ENCODE measurements around the gene CHD2. TPM values are rescaled to one million over a fixed set of nuclear protein-coding genes. Genes with fewer than 3 reads are reported as not detected.
A peak's percentile ranks its signal among the peaks of the same experiment; 100 is the strongest.

Gene CHD2
- total and polyA plus RNA-seq, 10 of the 15 experiments (the other 5 are each of a cell fraction or from before 2014, with no cell fraction given), result 38.1 to 94.7 (median 63.3) TPM

DNA sequence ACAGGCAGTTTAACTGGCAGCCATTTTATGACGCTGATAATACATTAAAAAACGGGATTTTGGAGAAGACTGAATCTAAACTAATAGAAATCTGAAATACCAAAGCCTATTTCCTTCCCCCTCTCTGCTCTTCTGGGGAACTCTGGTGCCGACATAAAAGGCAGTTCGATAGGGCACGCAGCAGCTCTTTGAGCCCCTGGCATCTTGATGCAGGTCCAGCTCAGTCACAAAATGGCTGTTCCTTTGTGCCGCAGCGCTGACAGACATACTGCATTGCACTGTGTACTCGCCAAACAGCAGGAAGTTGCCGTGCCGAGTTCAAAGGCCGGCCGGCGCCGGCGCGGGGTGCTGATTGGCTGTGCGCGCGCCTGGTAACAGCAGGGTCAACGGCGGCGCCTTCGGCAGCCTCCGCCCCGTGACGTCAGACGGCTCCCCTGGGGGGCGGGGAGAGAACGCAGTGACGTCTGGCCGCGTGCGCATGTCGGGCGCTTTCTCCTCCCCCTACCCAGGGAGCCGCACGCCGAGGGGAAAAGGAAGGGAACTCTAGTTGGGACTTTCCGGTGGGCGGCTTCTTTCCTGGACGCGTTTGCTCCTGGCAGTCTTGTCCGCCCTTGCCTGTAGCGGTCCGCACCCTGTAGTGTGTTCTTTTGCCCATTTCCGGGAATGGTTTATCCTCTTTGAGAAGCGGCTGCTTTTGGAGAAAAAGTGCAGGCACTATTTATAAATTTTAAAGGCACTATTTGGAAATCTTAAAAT lies 4.0 kb downstream of the CHD2 start (continued):
- peak; percentile 99 for TF ChIP-seq POLR2AphosphoS5 (IDR thresholded peaks at IDR 0.05; ENCODE audit: low read length)
- no peak for TF ChIP-seq HDAC2 (IDR thresholded peaks at IDR 0.05)
- peak; percentile 31; the same call in 1 of the 2 replicates for TF ChIP-seq RUNX3 (IDR thresholded peaks at IDR 0.05; ENCODE audit: low read length)
- TF ChIP-seq EED (IDR thresholded peaks at IDR 0.05; ENCODE audit: low read depth), result peak; percentile 93
- TF ChIP-seq BCL3 (IDR thresholded peaks at IDR 0.05; ENCODE audit: borderline replicate concordance, insufficient read depth, low read depth, low read length, poor library complexity, severe bottlenecking), result peak; percentile 89
- TF ChIP-seq CEBPB (IDR thresholded peaks at IDR 0.05; ENCODE audit: borderline replicate concordance in 1 of 2, low read depth in 2 of 2, low read length in 2 of 2), result peak in 1 of 2 experiments; percentile 65; a peak in 1 of 4 replicates
- TF ChIP-seq NR2C1 (IDR thresholded peaks at IDR 0.05), result peak; percentile 95
- TF ChIP-seq BCL11A (IDR thresholded peaks at IDR 0.05; ENCODE audit: low read depth, low read length), result no peak
- TF ChIP-seq EP300 (IDR thresholded peaks at IDR 0.05; ENCODE audit: borderline replicate concordance in 1 of 2, control insufficient read depth in 1 of 2, low read depth in 2 of 2, low read length in 2 of 2), result peak in 1 of 2 experiments; percentile 49; a peak in 1 of 4 replicates
- TF ChIP-seq NRF1 (conservative IDR thresholded peaks at IDR 0.05; ENCODE audit: low read depth, low read length), result peak; percentile 70
- peak; percentile 57; the same call in 1 of the 2 replicates for TF ChIP-seq SIN3A (IDR thresholded peaks at IDR 0.05; ENCODE audit: low read depth, low read length)
- peak; percentile 97 for TF ChIP-seq IKZF1 (conservative IDR thresholded peaks at IDR 0.05)
- TF ChIP-seq MTA3 (IDR thresholded peaks at IDR 0.05; ENCODE audit: borderline replicate concordance, low read length), result peak; percentile 65; the same call in 1 of the 2 replicates
- TF ChIP-seq NBN (IDR thresholded peaks at IDR 0.05), result peak; percentile 97
- no peak for TF ChIP-seq ZNF384 (IDR thresholded peaks at IDR 0.05; ENCODE audit: borderline replicate concordance, low read depth, low read length)
- TF ChIP-seq MYB (IDR thresholded peaks at IDR 0.05; ENCODE audit: borderline replicate concordance, low read depth, low read length), result no peak
- TF ChIP-seq E4F1 (IDR thresholded peaks at IDR 0.05; ENCODE audit: borderline replicate concordance, partially characterized antibody), result peak; percentile 66
- TF ChIP-seq PAX8 (IDR thresholded peaks at IDR 0.05), result peak; percentile 20; the same call in 1 of the 2 replicates
- TF ChIP-seq, protein P1, sequence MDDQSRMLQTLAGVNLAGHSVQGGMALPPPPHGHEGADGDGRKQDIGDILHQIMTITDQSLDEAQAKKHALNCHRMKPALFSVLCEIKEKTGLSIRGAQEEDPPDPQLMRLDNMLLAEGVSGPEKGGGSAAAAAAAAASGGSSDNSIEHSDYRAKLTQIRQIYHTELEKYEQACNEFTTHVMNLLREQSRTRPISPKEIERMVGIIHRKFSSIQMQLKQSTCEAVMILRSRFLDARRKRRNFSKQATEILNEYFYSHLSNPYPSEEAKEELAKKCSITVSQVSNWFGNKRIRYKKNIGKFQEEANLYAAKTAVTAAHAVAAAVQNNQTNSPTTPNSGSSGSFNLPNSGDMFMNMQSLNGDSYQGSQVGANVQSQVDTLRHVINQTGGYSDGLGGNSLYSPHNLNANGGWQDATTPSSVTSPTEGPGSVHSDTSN (IDR thresholded peaks at IDR 0.05; ENCODE audit: insufficient replicate concordance, low read depth, low read length), result peak; percentile 41
- no peak for TF ChIP-seq RBBP5 (conservative IDR thresholded peaks at IDR 0.05)
- TF ChIP-seq RFX5 (IDR thresholded peaks at IDR 0.05; ENCODE audit: low read depth, low read length), result peak; percentile 99
- TF ChIP-seq SMAD1 (IDR thresholded peaks at IDR 0.05; ENCODE audit: low read depth, partially characterized antibody), result peak; percentile 38
- TF ChIP-seq NFYB (IDR thresholded peaks at IDR 0.05; ENCODE audit: insufficient read depth, low read depth, low read length), result peak; percentile 94
- no peak for TF ChIP-seq TCF3 (IDR thresholded peaks at IDR 0.05; ENCODE audit: borderline replicate concordance, insufficient read depth, low read depth, low read length)

Measured in GM12878 (cell line).